ENCODE measurements around the gene KLHDC3. TPM values are rescaled to one million over a fixed set of nuclear protein-coding genes. Genes with fewer than 3 reads are reported as not detected.

KLHDC3 gene
- total and polyA plus RNA-seq, 2 experiments from 2014 or later = 88.2 to 184 TPM

DNA sequence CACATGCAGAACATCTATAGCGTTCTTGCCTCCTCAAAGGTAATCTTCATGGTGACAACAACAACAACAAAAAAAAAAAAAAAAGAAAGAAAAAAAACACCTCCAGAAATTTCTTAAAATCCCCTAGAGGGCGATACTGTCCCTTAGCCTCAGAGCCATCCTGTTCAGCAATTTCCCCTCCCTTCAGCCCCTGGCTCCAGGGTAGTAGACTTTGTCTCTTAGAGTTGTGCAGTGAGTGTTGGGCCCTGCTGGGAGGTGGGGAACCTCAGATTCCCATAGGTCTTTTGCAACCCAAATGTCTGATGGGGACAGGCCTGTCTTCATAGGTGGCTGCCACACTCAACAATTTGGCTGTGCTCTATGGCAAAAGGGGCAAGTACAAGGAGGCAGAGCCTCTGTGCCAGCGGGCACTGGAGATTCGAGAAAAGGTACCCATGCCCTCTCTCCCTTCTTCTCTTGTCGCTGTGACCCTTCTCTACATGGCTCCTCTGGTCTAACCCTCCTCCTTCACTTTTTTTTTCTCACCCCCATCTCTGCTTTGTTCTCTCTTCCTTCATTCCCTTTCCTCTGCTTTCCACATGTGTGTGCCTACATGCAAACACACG, 56.1 kb downstream of the KLHDC3 start:
- Histone ChIP-seq H3K4me2 (no peak overlapping the region), H3K36me3 (ENCODE audit: insufficient read depth) (no peaks in the 10 kb centered on the region; the same call in none of the 2 replicates), H3K27ac (ENCODE audit: low read depth) (no peak overlapping the region), H3K79me2 (replicated peaks; ENCODE audit: insufficient read depth) (no peaks in the 10 kb centered on the region), H3F3A (replicated peaks; ENCODE audit: low read depth) (no peaks in the 10 kb centered on the region), H3K9me2 (ENCODE audit: insufficient read depth) (no peaks in the 10 kb centered on the region), H4K20me1 (replicated peaks; ENCODE audit: insufficient read depth) (no peaks in the 10 kb centered on the region), H2AFZ (no peak overlapping the region), H3K4me3 (no peak overlapping the region), H3K27me3 (ENCODE audit: insufficient read depth) (no peaks in the 10 kb centered on the region), H3K4me1 (ENCODE audit: insufficient read depth) (peaks cover 8% of the 10 kb centered on the region; the same call in 1 of the 2 replicates)
- ATAC-seq (peak; percentile 90), DNase-seq (ENCODE audit: low spot score) (peak; percentile 90)
- Mint-ChIP-seq H3K4me3 (no peak overlapping the region; the same call in 2 of the 3 replicates), H3K4me1 (peaks cover 31% of the 10 kb centered on the region), H3K36me3 (ENCODE audit: low read depth) (peaks cover 9% of the 10 kb centered on the region), H3K27me3 (ENCODE audit: insufficient read depth, low read depth, poor library complexity) (peaks cover 12% of the 10 kb centered on the region), H3K27ac (peak overlapping the region; percentile 77), H3K9me3 (no peaks in the 10 kb centered on the region)
- TF ChIP-seq NANOG (IDR thresholded peaks at IDR 0.05; ENCODE audit: borderline replicate concordance) = no peak
- TF ChIP-seq, protein P1, sequence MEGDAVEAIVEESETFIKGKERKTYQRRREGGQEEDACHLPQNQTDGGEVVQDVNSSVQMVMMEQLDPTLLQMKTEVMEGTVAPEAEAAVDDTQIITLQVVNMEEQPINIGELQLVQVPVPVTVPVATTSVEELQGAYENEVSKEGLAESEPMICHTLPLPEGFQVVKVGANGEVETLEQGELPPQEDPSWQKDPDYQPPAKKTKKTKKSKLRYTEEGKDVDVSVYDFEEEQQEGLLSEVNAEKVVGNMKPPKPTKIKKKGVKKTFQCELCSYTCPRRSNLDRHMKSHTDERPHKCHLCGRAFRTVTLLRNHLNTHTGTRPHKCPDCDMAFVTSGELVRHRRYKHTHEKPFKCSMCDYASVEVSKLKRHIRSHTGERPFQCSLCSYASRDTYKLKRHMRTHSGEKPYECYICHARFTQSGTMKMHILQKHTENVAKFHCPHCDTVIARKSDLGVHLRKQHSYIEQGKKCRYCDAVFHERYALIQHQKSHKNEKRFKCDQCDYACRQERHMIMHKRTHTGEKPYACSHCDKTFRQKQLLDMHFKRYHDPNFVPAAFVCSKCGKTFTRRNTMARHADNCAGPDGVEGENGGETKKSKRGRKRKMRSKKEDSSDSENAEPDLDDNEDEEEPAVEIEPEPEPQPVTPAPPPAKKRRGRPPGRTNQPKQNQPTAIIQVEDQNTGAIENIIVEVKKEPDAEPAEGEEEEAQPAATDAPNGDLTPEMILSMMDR (conservative IDR thresholded peaks at IDR 0.05; ENCODE audit: low read depth in 2 of 2) = peak; percentile 76 to 88

Other genes with a start within 250 kb of the KLHDC3 start
- 11.0 and 11.7 TPM in 2 replicates for gene BICRAL, start 232.2 kb upstream of the KLHDC3 start, total RNA-seq (2014; rRNA removed; shearing (Covaris generic))
- gene BICRAL, start 232.2 kb upstream of the KLHDC3 start, polyA plus RNA-seq (2016; fragmentation: Nextera tagmentation; extraction: Ambion mirVana) = 3.4 and 3.6 TPM in 2 replicates
- gene RPL7L1, start 134.6 kb upstream of the KLHDC3 start, total RNA-seq (2014; rRNA removed; shearing (Covaris generic)) = 109 and 124 TPM in 2 replicates
- gene RPL7L1, start 134.6 kb upstream of the KLHDC3 start, polyA plus RNA-seq (2016; fragmentation: Nextera tagmentation; extraction: Ambion mirVana) = 82.1 and 86.9 TPM in 2 replicates
- gene PTCRA, start 98.2 kb upstream of the KLHDC3 start, total RNA-seq (2014; rRNA removed; shearing (Covaris generic)) = not detected in 2 replicates
- 0.30 TPM in 1 of 2 replicates, not detected in the other for gene PTCRA, start 98.2 kb upstream of the KLHDC3 start, polyA plus RNA-seq (2016; fragmentation: Nextera tagmentation; extraction: Ambion mirVana)
- 66.3 and 67.0 TPM in 2 replicates for gene CNPY3, start 84.8 kb upstream of the KLHDC3 start, total RNA-seq (2014; rRNA removed; shearing (Covaris generic))
- 68.5 and 74.5 TPM in 2 replicates for gene CNPY3, start 84.8 kb upstream of the KLHDC3 start, polyA plus RNA-seq (2016; fragmentation: Nextera tagmentation; extraction: Ambion mirVana)
- not detected in 2 replicates for gene GNMT, start 53.5 kb upstream of the KLHDC3 start, total RNA-seq (2014; rRNA removed; shearing (Covaris generic))
- gene GNMT, start 53.5 kb upstream of the KLHDC3 start, polyA plus RNA-seq (2016; fragmentation: Nextera tagmentation; extraction: Ambion mirVana) = 0.52 and 2.5 TPM in 2 replicates
- gene PEX6, start 35.1 kb upstream of the KLHDC3 start, total RNA-seq (2014; rRNA removed; shearing (Covaris generic)) = 24.8 and 25.1 TPM in 2 replicates
- gene PEX6, start 35.1 kb upstream of the KLHDC3 start, polyA plus RNA-seq (2016; fragmentation: Nextera tagmentation; extraction: Ambion mirVana) = 5.2 and 6.5 TPM in 2 replicates
- gene PPP2R5D, start 29.7 kb upstream of the KLHDC3 start, total RNA-seq (2014; rRNA removed; shearing (Covaris generic)) = 49.9 and 55.3 TPM in 2 replicates
- 16.5 and 20.0 TPM in 2 replicates for gene PPP2R5D, start 29.7 kb upstream of the KLHDC3 start, polyA plus RNA-seq (2016; fragmentation: Nextera tagmentation; extraction: Ambion mirVana)
- gene MEA1, start 303 bp upstream of the KLHDC3 start, total RNA-seq (2014; rRNA removed; shearing (Covaris generic)) = 65.6 and 70.5 TPM in 2 replicates
- 205 and 215 TPM in 2 replicates for gene MEA1, start 303 bp upstream of the KLHDC3 start, polyA plus RNA-seq (2016; fragmentation: Nextera tagmentation; extraction: Ambion mirVana)
- 98.6 and 106 TPM in 2 replicates for gene RRP36, start 7.4 kb downstream of the KLHDC3 start, total RNA-seq (2014; rRNA removed; shearing (Covaris generic))
- gene RRP36, start 7.4 kb downstream of the KLHDC3 start, polyA plus RNA-seq (2016; fragmentation: Nextera tagmentation; extraction: Ambion mirVana) = 63.8 and 64.7 TPM in 2 replicates
- gene CUL7, start 39.6 kb downstream of the KLHDC3 start, total RNA-seq (2014; rRNA removed; shearing (Covaris generic)) = 9.7 and 13.2 TPM in 2 replicates
- gene CUL7, start 39.6 kb downstream of the KLHDC3 start, polyA plus RNA-seq (2016; fragmentation: Nextera tagmentation; extraction: Ambion mirVana) = 2.8 and 3.4 TPM in 2 replicates
- gene MRPL2, start 45.2 kb downstream of the KLHDC3 start, total RNA-seq (2014; rRNA removed; shearing (Covaris generic)) = 32.3 and 40.4 TPM in 2 replicates
- 127 and 128 TPM in 2 replicates for gene MRPL2, start 45.2 kb downstream of the KLHDC3 start, polyA plus RNA-seq (2016; fragmentation: Nextera tagmentation; extraction: Ambion mirVana)
- gene KLC4, start 45.4 kb downstream of the KLHDC3 start, total RNA-seq (2014; rRNA removed; shearing (Covaris generic)) = 17.4 and 22.4 TPM in 2 replicates
- gene KLC4, start 45.4 kb downstream of the KLHDC3 start, polyA plus RNA-seq (2016; fragmentation: Nextera tagmentation; extraction: Ambion mirVana) = 14.9 and 16.6 TPM in 2 replicates
- 121 and 147 TPM in 2 replicates for gene PTK7, start 62.1 kb downstream of the KLHDC3 start, total RNA-seq (2014; rRNA removed; shearing (Covaris generic))
- 46.1 and 52.2 TPM in 2 replicates for gene PTK7, start 62.1 kb downstream of the KLHDC3 start, polyA plus RNA-seq (2016; fragmentation: Nextera tagmentation; extraction: Ambion mirVana)
- 49.7 and 54.9 TPM in 2 replicates for gene SRF, start 157.0 kb downstream of the KLHDC3 start, total RNA-seq (2014; rRNA removed; shearing (Covaris generic))
- gene SRF, start 157.0 kb downstream of the KLHDC3 start, polyA plus RNA-seq (2016; fragmentation: Nextera tagmentation; extraction: Ambion mirVana) = 9.9 and 13.4 TPM in 2 replicates
- 11.3 and 14.2 TPM in 2 replicates for gene CUL9, start 167.9 kb downstream of the KLHDC3 start, total RNA-seq (2014; rRNA removed; shearing (Covaris generic))
- gene CUL9, start 167.9 kb downstream of the KLHDC3 start, polyA plus RNA-seq (2016; fragmentation: Nextera tagmentation; extraction: Ambion mirVana) = 2.6 and 4.9 TPM in 2 replicates
- 18.0 and 29.2 TPM in 2 replicates for gene DNPH1, start 215.2 kb downstream of the KLHDC3 start, total RNA-seq (2014; rRNA removed; shearing (Covaris generic))
- gene DNPH1, start 215.2 kb downstream of the KLHDC3 start, polyA plus RNA-seq (2016; fragmentation: Nextera tagmentation; extraction: Ambion mirVana) = 43.4 and 50.0 TPM in 2 replicates
- 1.1 and 1.2 TPM in 2 replicates for gene TTBK1, start 229.2 kb downstream of the KLHDC3 start, total RNA-seq (2014; rRNA removed; shearing (Covaris generic))
- gene TTBK1, start 229.2 kb downstream of the KLHDC3 start, polyA plus RNA-seq (2016; fragmentation: Nextera tagmentation; extraction: Ambion mirVana) = 0.14 and 0.29 TPM in 2 replicates